Measurements from ENCODE around the gene OPN4.
"Not testable (repeated sequence)": the region's sequence is repeated elsewhere in the genome, so short reads cannot be mapped to it uniquely, and the experiment has no call there.

OPN4 gene

GRCh38 chr10:86654411-86655172 lies at the start of gene OPN4:
TSS of gene OPN4 (plus strand) at chr10:86654547. CDS start at chr10:86654784, 237 bp downstream.
- no peak for DNase-seq (ENCODE audit: low read depth)

GRCh38 chr10:86607674-86608073 lies 46.7 kb upstream of the OPN4 start:
- DNase-seq (ENCODE audit: low read depth): no peak

- no peak for DNase-seq (ENCODE audit: low read depth)
Measured at GRCh38 chr10:86609920-86610319, 44.4 kb upstream of the OPN4 start.

GRCh38 chr10:86611386-86611785 lies 43.0 kb upstream of the OPN4 start:
- DNase-seq (ENCODE audit: low read depth): no peak

GRCh38 chr10:86613096-86613495 lies 41.3 kb upstream of the OPN4 start:
- DNase-seq (ENCODE audit: low read depth): no peak

DNA sequence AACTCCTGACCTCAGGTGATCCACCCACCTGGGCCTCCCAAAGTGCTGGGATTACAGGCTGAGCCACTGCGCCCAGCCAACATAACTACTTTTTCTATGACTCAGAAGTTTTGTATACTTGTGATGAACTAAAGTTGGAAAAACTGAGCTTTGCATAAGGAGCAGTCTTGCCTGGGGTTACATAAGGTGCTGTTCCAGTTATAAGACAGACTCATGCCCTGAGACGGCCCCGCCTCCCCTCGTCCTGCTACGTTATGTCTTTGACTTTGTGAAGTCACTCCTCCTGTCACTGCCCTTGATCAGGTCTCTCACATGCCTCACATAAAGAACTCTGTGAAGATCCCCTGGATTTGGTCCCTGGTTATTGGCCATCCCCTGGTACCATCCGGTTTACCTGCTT lies 40.4 kb upstream of the OPN4 start:
- DNase-seq (ENCODE audit: low read depth): no peak

GRCh38 chr10:86614853-86615252 lies 39.5 kb upstream of the OPN4 start:
- no peak for DNase-seq (ENCODE audit: low read depth)

- DNase-seq (ENCODE audit: low read depth): not testable (repeated sequence)
Measured at GRCh38 chr10:86617278-86617677, 37.1 kb upstream of the OPN4 start.

DNA sequence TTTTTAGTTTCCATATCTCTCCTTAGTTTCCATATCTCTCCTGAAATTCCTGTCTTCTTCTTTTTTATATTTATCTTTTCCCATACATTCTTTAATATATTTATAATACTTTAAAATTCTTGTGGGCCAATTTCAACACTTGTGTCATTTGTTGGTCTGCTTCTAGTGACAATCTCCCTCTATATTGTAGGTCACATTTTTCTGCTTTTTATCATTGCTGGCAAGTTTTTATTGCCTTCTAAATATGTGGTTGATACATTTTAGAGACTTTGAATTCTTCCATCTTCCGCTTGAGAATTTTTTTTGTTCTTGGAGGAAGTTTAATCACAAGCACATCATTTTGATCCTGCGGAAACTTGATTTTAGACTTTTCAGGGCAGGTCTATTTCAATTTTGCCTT lies 26.0 kb upstream of the OPN4 start:
- DNase-seq (ENCODE audit: low read depth): no peak

DNA sequence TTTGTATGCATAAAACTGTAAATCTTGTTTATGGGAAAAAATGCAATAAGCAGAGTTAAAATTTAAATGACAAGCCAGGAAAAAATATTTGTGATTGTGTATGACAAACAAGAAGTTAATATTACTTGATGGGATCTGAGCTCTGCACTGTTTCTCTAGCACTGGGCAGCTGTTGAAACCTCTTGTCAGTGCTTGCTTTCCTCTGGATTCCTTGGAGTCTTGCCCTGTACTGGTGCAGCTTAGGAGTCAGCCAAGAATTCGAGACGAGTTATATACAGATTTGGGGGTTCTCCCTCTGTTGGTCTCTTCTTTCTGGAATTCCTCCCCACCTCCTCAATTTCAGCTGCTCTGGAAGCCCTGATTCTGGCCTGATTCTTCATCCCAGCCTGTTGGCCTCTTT lies 24.3 kb upstream of the OPN4 start:
- DNase-seq (ENCODE audit: low read depth): no peak

DNA sequence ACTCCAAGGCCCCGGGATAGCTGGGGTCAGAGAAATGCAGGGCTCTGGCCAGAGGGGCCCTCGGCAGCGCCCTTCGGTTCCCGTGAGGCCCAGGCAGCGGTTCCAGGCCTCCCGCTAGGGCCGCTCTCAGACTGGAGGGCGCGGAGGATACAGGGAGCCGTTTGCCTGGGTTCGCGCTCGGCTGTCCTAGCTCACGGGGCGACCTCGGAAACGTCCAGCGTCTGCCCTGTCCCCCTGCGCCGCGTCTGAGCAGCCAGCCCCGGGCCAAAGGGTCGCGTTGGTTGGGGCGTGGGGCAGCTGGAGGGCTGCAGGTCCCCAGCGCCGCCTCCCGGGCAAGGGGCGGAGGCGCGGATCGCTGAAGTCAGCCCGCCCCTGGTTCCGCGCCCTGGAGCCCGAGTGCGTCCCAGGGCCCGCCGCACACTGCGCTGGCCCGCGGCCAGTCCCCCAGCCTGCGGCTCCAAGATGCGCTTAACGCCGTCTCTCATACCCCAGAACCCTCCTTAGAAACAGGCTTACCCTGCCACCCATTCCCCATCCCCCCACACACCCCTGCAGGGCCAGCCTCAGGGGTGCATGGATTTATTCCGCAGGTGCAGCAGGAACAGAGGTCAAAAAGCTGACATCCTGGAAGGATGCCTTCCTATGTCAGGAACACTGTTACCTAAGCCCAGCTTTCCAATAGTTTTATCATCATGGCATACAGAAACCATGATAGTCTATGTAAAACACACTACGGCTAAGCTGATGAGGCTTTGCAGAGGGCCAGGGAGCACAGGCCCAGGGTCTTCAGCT lies 22.1 kb upstream of the OPN4 start:
- DNase-seq (ENCODE audit: low read depth): no peak

- DNase-seq (ENCODE audit: low read depth): no peak
Measured at GRCh38 chr10:86632951-86633350, 21.4 kb upstream of the OPN4 start.

DNA sequence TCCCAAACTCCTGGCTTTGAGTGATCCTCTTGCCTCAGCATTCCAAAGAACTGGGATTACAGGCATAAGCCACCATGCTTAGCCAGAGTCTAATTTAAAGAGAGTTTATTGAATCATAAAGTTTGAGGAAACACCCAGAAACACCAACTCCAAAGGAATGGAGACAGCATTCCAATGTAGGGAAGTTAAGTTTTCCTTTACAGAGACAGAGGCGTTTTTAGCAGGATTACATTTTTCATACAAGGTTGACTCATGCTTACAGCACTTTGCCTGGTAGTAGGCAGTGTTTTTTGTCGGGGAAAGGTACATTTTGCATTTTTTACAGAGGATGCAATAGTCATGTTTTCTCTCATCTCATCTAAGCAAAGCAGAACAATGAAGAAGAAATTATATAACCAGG lies 18.9 kb upstream of the OPN4 start:
- DNase-seq (ENCODE audit: low read depth): no peak

DNA sequence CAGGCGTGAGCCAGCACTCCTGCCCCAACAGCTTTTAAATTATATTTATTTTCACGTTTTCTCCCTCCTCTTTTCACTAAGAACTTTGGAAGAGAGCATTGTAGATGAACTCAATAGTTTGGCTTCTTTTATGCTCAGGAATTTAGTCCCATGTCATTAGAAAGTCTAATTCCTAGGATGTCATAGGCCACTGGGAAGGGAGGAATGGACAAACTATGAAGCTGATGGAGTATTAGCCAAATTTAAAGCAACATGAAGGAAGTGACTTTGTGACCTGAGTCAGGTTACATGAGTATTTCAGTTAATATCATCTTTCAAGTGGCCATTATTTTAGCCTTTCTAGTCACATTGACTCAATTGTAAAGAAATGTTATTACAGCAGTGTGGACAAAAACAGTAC lies 18.0 kb upstream of the OPN4 start:
- DNase-seq (ENCODE audit: low read depth): no peak

- DNase-seq (ENCODE audit: low read depth): no peak
Measured at GRCh38 chr10:86642021-86642420, 12.3 kb upstream of the OPN4 start.

DNA sequence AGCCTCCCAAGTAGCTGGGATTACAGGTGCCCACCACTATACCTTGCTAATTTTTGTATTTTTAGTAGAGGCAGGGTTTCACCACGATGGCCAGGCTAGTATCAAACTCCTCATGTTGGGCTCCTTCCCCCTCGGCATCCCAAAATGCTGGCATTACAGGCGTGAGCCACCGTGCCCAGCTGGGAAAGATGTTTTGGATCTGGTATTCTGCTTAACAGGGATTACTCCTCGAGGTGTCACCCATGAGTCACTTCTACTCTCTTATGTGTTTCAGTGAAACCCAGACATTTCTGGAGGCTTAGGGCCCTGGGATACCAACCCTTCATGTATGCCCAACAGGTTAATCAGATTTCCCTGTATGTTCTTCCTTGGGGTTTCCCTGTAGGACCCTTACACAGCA lies 11.8 kb upstream of the OPN4 start:
- DNase-seq (ENCODE audit: low read depth): no peak

DNA sequence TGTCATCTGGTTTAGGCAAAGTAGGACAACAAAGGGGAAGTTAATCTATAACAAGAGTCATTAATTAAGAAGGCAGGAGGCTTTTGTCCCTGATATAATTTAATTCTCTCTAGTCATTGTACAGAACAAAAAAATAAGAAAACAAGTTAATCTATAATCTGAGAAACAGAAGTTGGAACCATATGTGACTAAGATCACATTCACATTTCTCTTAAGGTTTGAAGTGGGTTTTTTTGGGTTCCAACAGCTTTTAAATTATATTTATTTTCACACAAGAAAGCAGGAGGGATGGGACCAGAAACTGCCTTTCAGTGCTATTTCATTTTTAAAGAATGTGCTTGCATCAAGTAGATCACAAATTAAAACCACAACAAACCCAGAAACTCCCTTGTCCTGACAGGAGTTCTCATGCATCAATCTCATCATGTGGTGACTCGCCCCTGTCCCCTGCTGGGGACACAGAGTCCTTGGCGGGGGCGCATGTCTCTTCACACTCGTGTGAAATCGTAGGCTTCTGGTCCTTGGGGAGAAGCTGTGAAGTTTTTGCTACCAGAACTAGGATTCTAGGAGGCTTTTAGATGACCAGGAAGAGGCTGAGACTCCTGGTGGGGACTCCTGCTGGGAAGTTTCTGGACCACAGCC lies 10.1 kb upstream of the OPN4 start:
- DNase-seq (ENCODE audit: low read depth): no peak

DNA sequence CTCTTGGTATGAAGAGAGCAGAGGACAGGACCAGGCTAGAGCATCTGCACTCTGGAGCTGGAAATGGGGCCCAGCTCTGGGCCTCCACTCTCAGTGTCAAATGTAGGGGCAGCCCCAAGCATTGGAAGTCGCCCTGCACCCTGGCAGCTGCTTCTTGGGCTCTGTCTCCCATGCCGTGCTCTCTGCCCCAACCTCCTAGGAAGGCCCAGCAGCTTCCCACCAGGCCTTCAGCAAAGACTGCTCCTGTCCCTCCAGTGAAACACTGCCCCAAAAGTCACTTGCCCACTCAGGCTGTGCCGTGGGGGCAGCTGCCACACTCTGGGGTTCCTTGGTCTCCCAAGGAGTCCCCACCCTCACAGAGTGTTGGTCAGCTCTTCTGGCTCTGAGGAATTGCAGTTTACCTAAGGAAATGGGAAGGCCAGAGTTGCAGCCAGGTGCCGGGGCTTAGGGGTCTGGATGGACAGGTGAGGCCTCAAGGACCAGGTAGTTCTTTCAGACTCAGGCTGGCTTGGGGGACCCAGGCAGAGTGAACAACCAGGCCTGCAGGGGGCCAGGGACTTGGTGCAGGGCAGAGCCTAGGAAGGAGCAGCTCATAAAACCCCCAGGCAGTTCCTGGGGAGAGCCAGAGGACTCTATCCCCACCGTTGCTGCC lies 9.4 kb upstream of the OPN4 start:
- DNase-seq (ENCODE audit: low read depth): no peak

- not testable (repeated sequence) for DNase-seq (ENCODE audit: low read depth)
Measured at GRCh38 chr10:86645621-86646165, 8.7 kb upstream of the OPN4 start.

DNA sequence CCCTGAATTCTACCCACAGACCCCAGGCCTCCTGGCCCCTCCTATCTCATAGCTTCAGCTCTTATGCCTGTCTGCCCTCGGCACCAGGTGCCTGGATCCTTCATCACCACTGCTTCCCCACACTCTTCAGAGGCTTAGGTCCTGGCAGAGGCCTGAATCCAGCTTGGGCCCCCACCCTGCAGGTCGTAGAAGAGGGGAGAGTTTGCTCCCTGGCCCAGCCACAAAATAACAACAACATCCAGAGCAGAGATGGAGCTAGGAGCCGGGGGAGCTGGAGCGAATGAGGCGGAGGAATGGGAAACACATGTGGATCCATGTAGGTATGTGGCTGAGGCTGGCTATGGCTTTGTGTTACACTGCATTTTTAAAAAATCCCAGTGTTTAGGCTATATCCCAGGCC lies 7.8 kb upstream of the OPN4 start:
- DNase-seq (ENCODE audit: low read depth): no peak

DNA sequence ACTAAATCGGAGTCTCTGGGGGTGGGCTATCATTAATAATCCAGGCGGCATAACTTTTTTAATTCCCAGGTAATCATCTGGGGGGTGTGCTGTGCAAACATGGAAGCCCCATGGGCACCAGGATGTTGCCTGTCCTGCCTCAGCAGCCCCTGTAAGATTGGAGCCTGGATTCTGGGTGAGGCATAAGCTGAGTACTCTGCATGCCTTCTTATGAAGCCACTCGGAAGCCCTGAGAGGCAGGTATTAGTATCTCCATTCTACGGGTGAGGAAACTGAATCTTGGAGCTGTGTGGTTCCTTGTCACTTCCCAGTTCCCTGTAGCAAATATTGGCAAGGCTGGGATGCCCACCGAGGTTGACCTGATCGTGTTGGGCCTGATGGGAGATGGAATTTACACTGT lies 7.4 kb upstream of the OPN4 start:
- no peak for DNase-seq (ENCODE audit: low read depth)

All from T-helper 22 cell (primary cell).